Mammary epithelial cell (primary cell): ENCODE results near the gene NOL3.

ENCODE experiments used
- CTCF ChIP-seq, 2 donors: IDR thresholded peaks in 1 of 2; conservative IDR thresholded peaks in 1 of 2; 2 replicates each; pipeline ENCODE4 v1.5.1; 2011 to 2012; ENCODE audit warnings: inconsistent platforms in 2 of 2, low read length in 2 of 2, mild to moderate bottlenecking in 2 of 2, control low read depth in 1 of 2, low read depth in 1 of 2; ENCODE audit not compliant: insufficient read depth in 1 of 2; ENCODE audit errors: extremely low read depth in 1 of 2
- EZH2 ChIP-seq: IDR thresholded peaks from 2 replicates; pipeline ENCODE4 v1.6.1; 2012; ENCODE audit warnings: low read length, inconsistent platforms, borderline replicate concordance

- TF ChIP-seq CTCF (conservative IDR thresholded peaks at IDR 0.05 in 1 of 2, IDR thresholded peaks at IDR 0.05 in 1 of 2; ENCODE audit: extremely low read depth in 1 of 2, insufficient read depth in 1 of 2, low read depth in 1 of 2, low read length in 2 of 2) (no peak), EZH2 (no peak)
These were observed 23.6 kb upstream of the NOL3 start for GRCh38 chr16:67146523-67147357.
